ENCODE data around the gene TMEM106C.

Gene TMEM106C

DNA sequence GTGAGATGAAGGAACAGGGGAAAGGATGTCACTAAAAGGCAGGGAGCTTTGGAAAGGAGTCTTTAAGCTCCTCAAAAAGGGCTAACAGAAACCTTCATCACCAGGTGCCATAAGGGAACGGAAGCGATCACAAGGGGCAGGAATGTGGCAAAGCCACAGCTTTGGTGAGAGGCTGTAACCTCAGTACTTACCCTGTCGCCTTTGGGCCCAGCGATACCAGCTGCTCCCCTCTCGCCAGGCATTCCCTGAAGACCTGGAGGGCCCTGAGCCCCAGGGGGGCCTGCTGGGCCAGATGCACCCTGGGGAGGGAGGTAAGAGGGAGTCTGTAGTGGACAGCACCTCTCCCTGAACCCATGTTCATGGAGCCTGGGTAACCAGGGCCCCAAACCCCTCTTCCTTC, 18.9 kb downstream of the TMEM106C start:
- no peak for DNase-seq
- no peaks in the 10 kb centered on the region for H3K27me3 Mint-ChIP-seq (ENCODE audit: low read depth, poor library complexity)
- H3K4me3 Mint-ChIP-seq, result no peak overlapping the region
- H3K27ac Mint-ChIP-seq, result no peak overlapping the region
- H3K36me3 Mint-ChIP-seq (ENCODE audit: low read depth), result peaks cover 59% of the 10 kb centered on the region
- TF ChIP-seq, protein P1, sequence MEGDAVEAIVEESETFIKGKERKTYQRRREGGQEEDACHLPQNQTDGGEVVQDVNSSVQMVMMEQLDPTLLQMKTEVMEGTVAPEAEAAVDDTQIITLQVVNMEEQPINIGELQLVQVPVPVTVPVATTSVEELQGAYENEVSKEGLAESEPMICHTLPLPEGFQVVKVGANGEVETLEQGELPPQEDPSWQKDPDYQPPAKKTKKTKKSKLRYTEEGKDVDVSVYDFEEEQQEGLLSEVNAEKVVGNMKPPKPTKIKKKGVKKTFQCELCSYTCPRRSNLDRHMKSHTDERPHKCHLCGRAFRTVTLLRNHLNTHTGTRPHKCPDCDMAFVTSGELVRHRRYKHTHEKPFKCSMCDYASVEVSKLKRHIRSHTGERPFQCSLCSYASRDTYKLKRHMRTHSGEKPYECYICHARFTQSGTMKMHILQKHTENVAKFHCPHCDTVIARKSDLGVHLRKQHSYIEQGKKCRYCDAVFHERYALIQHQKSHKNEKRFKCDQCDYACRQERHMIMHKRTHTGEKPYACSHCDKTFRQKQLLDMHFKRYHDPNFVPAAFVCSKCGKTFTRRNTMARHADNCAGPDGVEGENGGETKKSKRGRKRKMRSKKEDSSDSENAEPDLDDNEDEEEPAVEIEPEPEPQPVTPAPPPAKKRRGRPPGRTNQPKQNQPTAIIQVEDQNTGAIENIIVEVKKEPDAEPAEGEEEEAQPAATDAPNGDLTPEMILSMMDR (IDR thresholded peaks at IDR 0.05), result no peak
- no peaks in the 10 kb centered on the region for H3K9me3 Mint-ChIP-seq
- peaks cover 6% of the 10 kb centered on the region for H3K4me1 Mint-ChIP-seq

DNA sequence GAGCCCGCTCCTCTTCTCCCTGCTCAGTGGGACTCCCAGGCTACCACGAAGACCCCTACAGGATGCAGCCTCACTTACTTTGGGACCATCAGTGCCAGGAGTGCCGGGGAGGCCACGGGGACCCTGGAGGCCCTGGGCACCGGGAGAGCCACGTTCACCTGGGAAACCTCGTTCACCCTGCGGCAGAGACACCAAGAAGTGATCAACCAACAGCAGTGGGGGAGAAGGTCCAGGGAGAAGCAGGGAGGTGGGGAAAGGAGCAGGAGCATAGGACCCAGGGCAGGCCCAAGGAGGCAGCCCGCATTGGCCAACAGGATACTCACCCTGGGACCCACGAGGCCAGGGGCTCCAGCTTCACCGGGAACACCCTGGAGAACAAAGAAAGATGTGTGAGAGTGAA, 19.4 kb downstream of the TMEM106C start:
- Mint-ChIP-seq H3K27me3 (ENCODE audit: low read depth, poor library complexity) (no peaks in the 10 kb centered on the region), H3K36me3 (ENCODE audit: low read depth) (peaks cover 59% of the 10 kb centered on the region), H3K4me1 (peaks cover 11% of the 10 kb centered on the region), H3K27ac (no peak overlapping the region), H3K4me3 (no peak overlapping the region), H3K9me3 (no peaks in the 10 kb centered on the region)
- TF ChIP-seq, protein P1 (IDR thresholded peaks at IDR 0.05), result no peak
- DNase-seq, result no peak

DNA sequence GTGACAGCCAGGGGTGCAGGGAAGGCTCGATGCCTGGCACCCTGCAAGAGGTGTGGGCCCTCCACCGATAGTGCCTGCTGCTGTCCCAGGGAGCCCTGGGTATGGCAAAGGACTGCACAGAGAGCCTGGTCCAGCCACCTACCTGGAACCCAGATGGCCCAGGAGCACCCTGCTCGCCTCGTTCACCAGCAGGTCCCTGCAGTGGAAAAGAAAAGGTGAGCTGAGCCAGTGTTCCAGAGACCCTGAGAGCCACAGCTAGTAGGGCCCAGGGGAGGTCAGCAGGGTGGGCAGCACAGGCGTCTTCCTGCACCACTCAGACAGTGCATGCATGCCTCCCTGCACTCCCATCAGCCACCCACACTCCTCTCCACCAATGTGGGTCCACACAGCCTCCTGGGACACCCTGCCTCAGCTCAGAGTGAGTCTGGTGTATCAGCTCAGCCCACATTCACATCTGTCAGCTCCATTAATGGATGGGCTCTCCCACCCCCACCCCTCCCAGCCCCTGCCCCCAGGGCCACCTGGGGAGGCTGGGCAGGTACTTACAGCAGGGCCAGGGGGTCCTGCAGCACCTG, 20.2 kb downstream of the TMEM106C start:
- Mint-ChIP-seq H3K27ac (no peak overlapping the region), H3K4me3 (no peak overlapping the region), H3K27me3 (ENCODE audit: low read depth, poor library complexity) (no peaks in the 10 kb centered on the region), H3K36me3 (ENCODE audit: low read depth) (peaks cover 64% of the 10 kb centered on the region), H3K9me3 (no peaks in the 10 kb centered on the region), H3K4me1 (peaks cover 19% of the 10 kb centered on the region)
- TF ChIP-seq, protein P1 (IDR thresholded peaks at IDR 0.05), result no peak
- DNase-seq, result no peak

DNA sequence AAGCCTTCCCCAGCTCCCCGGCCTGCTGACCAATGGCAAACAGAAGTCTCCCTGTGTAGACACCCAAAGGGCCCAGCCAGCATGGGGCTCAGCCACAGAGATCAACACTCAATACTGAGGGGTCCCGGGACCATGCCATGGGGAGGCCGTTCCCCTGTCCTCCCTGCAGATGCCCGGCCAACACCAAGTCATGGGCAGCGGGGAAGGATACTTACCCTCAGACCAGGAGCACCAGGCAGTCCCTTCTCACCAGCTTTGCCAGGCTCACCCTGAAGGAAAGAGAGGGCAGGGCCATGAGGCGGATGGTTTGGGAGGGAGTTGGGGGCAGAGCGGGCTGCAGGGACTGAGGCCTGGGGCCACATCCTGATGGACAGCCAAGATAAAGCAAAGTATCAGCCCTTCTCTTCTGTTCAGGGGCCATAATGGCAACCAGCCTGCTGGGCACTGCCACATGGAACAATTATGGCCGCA, 21.0 kb downstream of the TMEM106C start:
- Mint-ChIP-seq H3K4me1 (peaks cover 27% of the 10 kb centered on the region), H3K27ac (no peak overlapping the region), H3K27me3 (ENCODE audit: low read depth, poor library complexity) (no peaks in the 10 kb centered on the region), H3K4me3 (no peak overlapping the region), H3K36me3 (ENCODE audit: low read depth) (peaks cover 63% of the 10 kb centered on the region), H3K9me3 (no peaks in the 10 kb centered on the region)
- TF ChIP-seq, protein P1 (IDR thresholded peaks at IDR 0.05), result no peak
- DNase-seq, result no peak

DNA sequence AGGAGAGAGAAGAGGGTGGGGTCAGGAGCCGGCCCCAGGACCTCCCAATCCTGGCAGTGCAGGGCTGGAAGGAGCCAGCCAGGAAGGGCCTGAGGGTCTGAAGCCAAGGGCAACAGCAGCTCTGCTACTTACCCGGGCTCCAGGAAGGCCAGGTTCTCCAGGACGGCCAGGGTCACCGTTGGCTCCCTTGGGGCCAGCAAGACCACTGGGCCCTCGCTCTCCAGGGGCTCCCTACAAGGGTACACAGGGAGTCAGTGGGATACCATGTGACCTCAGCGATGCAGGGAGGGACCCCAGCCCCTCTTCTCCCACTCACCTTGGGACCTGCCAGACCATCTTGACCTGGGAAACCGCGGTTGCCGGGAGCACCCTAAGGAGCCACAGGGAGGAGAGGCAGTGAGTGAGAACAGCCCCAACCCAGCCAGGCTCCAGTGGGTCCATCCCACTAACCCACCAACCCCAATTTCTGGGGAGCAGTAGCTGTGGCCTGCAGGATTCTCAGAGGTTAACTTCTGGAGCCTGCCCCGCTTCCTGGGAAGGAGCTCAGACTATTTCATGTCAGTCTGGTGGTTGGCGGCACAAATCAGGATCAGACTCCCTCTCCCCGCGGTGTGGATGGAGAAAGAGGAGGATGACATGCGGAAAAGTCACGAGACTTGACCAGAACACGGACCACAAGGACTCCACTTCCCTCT, 22.3 kb downstream of the TMEM106C start:
- Mint-ChIP-seq H3K4me3 (no peak overlapping the region), H3K27me3 (ENCODE audit: low read depth, poor library complexity) (no peaks in the 10 kb centered on the region), H3K4me1 (peaks cover 40% of the 10 kb centered on the region), H3K27ac (no peak overlapping the region), H3K36me3 (ENCODE audit: low read depth) (peaks cover 70% of the 10 kb centered on the region), H3K9me3 (no peaks in the 10 kb centered on the region)
- TF ChIP-seq, protein P1 (IDR thresholded peaks at IDR 0.05), result no peak
- DNase-seq, result no peak

DNA sequence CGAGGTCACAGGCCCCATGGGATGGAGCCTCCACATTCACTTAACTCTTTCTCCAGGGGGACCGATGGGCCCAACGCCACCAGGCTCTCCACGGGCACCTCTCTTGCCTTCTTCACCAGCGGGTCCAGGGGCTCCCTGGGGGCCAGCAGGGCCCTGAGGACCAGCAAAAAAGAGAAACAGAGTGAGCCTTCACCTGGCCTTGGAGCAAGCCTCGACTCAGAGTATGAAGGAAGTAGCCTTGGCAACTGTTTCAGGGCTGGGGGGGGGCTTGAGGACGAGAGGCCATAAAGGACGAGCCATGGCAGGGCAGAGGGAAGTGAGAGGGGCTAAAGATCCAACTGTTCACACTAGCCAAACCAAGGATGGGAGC, 22.9 kb downstream of the TMEM106C start:
- TF ChIP-seq, protein P1 (IDR thresholded peaks at IDR 0.05), result no peak
- DNase-seq, result no peak
- Mint-ChIP-seq H3K4me3 (no peak overlapping the region), H3K9me3 (no peaks in the 10 kb centered on the region), H3K27ac (no peak overlapping the region), H3K27me3 (ENCODE audit: low read depth, poor library complexity) (no peaks in the 10 kb centered on the region), H3K4me1 (peaks cover 46% of the 10 kb centered on the region), H3K36me3 (ENCODE audit: low read depth) (peaks cover 75% of the 10 kb centered on the region)

Data from nephron progenitor cell (in vitro differentiated cells).